Activated T-cell treated with anti-CD3 and anti-CD28 coated beads for 48 hours (primary cell): Measurements from ENCODE around the gene CTNS.
A peak's percentile ranks its signal among the peaks of the same experiment; 100 is the strongest.

Experiments used
- DNase-seq: peaks from one replicate; pipeline ENCODE4 v3.0.0-alpha.2; 2020; ENCODE audit warnings: low read depth

CTNS gene

GRCh38 chr17:3659541-3660111 is 23.1 kb downstream of the CTNS start:
- DNase-seq: no peak

DNA sequence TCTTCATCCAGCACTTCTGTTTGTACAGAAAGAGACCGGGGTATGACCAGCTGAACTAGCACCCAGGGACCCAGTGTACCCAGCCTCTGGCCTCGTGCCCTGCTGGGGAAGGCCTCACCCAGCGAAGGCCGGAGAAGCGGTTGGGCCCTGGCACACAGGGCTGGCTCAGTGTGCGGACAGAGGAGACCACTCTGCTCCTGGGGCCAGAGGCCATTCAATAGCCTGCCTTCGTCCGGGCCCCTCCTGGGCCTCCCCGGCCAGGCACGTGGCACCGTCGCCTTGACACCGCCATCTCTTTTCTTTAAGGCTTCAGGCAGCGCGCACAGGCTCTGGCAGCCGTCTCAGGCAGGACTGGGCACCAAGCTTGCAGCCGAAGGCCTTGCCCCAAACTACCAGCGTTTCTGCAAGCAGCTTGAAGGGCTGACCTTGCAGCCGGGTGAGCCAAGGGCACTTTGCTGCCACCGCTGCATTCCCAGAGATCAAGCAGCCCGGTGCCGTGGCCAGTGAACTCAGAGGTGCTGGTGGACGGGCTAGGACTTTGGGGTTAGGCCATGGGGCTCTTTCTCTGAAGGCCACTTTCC is 23.8 kb downstream of the CTNS start:
- DNase-seq: no peak

GRCh38 chr17:3663102-3664011 is 26.8 kb downstream of the CTNS start:
- DNase-seq: no peak

DNA sequence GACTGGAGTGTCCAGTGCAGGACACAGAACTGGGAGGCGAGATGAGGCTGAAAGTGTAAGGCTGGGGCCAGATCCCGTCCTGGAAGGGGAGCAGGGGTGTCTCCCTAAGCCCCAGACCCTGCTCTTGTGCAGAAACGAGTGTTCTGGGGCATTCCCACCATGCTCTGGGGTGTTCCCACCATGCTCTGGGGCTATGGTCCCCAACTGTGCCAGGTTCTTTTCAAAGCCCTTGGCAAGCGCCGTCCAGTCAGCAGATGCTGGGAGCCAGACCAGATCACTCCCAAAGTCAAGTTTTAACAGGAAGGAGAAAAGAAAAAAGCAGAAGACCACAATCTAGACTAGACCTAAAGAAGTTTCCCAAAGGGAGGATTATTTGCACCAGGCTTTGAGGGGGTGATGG is 29.3 kb downstream of the CTNS start:
- DNase-seq: no peak

GRCh38 chr17:3666516-3666915 is 30.0 kb downstream of the CTNS start:
- no peak for DNase-seq

GRCh38 chr17:3667366-3668278 is 31.1 kb downstream of the CTNS start:
- no peak for DNase-seq

DNA sequence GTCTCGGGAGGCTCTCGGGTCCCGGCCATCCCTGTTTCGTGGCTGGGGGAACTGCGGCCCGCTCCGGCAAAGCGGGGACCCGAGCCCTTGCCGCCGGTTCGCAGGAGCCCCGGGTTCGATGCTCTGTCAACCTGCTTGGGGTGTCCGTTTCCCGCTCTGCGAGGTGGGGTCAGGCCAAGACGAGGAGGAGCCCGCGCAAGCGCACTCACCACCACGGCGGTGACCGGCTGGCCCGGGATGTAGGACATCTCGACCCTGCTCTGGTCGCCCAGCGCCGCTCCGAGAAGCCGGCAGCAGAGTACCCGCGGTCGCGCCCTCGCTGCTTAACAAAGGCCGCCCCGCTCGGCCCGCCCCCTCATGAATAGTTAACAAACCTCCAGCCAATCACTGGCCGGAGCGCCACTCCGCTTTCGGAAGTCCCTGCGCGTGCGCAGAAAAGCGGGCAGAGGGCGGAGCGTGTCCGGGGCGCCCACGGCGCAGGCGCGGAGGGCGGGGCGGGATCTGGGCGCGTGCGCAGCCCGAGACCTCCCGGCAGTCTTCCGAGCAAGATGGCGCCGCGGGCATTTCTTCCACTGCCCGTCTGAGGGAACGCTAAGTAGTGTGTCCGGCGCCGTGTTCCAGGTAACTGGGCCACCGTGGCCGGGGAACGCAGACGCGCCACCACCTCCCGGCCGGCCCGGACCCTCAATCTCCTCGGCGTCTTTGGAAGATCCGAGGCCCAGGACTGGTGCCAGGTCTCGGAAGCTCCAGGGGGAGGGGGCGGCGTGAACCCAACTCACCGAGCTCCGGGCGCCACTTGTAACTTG is 31.9 kb downstream of the CTNS start, which contains the start of the genes EMC6 and TAX1BP3:
TSS of gene EMC6 (plus strand) at position 534 of the 806 bp plus-strand sequence. CDS start 335 bp downstream, outside the sequence.
TSS of gene TAX1BP3 (minus strand) at position 300 of the 806 bp plus-strand sequence. CDS start at position 248, 52 bp downstream.
- peak; percentile 100 for DNase-seq

- DNase-seq: no peak
Measured at GRCh38 chr17:3669085-3669347, 32.5 kb downstream of the CTNS start.

GRCh38 chr17:3669548-3669947 is 33.0 kb downstream of the CTNS start:
- DNase-seq: no peak

DNA sequence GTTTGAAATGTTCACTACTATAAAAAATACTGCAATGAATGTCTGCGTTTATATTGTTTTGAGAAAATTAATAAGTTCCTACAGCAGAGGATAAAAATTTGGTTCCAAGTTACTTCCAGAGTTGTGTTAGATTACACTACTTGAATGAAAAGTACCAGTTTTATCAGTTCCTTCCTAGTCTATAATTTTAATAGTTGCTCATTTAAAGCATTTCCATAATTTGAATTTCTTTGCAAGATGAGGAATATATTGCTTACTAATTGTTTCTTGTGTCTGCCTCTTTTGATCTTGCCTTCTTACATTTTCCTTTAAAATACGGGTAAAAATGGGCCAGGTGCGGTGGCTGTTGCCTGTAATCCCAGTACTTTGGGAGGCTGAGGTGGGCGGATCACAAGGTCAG is 36.0 kb downstream of the CTNS start:
- DNase-seq: no peak

- DNase-seq: no peak
Measured at GRCh38 chr17:3675886-3676285, 39.3 kb downstream of the CTNS start.

DNA sequence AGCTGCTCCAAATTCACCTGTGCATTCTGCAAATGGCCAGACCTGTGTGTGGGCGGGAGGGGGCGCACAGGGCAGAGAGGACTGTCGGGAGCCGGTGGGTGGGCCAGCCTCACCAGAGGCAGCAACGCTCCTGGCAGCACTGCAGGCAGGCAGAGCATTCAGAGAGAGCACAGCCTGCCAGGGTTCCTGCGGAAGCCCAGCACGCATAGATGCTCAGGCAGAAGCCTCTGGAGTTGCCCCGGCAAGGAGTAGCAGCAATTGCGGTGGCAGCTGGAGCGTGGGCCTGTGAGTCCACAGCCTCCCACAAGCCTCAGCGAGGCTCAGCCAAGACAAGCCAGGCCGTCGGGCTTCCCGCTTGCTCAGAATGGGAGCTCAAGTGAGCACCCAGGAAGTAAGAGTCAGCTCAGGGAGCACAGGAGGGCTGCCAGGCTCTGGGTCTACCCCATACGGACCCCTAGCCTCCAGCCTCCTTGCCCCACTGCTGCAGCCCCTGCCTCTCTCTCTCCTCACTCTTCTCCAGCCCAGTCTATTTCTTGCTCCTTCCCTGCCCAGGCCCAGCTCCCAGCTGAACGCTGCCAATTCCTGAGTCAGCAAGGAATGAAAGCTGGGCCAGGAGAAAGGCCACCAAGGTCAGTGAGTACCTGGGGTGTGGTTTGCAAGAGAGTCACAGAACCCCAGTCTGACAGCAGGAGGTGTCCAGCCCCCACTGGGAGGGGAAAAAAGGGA is 41.7 kb downstream of the CTNS start:
- no peak for DNase-seq

DNA sequence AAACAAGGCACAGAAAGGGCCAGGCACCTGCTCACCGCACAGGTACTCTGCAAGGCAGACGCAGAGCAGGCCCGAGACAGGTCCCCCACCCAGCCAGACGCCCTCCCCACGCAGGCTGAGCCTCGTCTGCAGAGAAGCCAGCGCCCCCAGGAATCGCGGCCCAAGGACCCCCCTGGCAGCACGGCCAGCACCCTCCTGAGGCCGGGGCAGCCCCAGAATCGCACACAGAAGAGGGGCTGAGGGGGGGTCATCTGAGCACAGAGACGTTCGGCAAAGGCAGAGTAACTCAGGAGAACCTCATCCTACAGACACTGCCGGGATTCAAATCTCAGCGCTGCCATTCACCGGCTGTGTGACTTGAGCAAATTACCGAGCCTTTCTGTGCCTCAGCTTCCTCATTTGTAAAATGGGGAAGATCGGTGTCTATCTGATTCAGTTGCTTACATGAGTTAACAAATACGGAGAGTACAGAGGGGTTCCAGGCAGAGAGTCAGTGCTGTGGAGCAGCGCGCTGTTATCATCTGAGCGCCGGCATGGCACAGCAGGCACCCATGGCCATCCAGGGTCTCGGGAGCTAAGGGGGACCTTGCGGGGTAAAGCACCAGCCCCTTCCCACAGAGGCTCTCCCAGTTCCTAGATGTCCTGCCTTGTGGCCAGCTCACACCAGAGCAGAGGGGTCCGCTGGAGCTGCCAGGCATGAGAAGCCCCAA is 42.4 kb downstream of the CTNS start:
- no peak for DNase-seq

DNA sequence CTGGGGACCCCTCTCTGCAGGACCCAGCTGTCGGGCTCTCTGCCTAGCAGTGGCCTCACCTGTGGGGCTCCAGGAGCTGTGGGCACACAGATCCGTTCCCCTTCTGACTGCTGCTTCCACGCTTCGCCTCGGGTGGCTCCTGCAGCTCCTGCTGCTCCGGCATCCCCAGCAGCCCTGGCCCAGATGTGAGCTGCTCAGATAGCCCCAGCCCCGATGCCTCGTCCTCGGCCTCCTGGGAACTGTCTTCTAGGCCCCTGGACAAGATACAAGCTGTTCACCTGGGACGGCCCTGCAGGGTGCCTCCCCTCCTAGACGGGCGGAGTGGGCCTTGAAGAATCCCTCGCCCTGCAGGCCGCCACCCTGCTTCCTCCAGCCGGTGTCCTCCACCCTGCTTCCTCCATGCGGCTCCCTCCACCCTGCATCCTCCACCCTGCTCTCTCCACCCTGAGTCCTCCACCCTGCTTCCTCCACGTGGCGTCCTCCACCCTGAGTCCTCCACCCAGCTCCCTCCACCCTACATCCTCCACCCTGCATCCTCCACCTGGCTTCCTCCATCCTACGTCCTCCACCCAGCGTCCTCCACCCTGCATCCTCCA is 43.1 kb downstream of the CTNS start:
- DNase-seq: no peak

GRCh38 chr17:3681057-3681456 is 44.5 kb downstream of the CTNS start:
- DNase-seq: no peak

DNA sequence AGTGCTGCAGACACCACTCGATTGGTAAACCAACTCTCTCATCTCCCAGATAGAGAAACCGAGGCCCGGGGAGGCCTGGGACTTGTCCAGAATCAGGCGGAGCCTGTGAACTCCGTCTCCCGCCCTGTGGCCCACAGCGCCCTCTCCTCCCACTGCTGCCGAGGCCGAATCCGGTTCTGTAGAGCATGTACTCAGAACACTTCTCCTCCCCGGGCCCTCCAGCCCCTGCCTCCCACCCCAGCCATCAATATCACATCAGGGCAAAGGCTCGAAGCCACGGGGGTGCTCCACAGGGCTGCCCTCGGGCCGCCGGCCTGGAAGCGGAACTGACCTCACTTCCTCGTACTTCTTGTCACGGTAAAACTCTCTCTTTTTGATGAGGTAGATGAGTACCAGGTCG is 45.0 kb downstream of the CTNS start:
- no peak for DNase-seq

DNA sequence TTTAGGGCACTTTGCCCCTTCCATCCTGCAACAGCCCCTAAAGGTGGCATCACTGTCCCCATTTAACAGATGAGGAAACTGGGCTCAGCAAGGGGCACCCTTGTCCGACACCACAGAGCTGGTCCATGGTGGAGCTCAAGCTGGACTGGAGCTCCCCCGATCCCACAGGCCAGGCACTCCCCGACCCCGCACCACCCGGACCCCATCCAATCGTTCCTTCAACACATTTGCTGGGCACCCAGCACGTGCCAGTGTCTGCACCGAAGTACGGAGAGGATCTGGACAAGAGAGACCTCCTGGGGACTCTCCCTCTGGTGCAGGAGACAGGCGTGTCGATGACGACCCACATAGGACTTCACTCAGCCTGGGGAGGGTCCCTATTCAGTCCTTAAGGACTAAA is 45.5 kb downstream of the CTNS start:
- DNase-seq: no peak

GRCh38 chr17:3683054-3683511 is 46.5 kb downstream of the CTNS start:
- peak; percentile 40 for DNase-seq

DNA sequence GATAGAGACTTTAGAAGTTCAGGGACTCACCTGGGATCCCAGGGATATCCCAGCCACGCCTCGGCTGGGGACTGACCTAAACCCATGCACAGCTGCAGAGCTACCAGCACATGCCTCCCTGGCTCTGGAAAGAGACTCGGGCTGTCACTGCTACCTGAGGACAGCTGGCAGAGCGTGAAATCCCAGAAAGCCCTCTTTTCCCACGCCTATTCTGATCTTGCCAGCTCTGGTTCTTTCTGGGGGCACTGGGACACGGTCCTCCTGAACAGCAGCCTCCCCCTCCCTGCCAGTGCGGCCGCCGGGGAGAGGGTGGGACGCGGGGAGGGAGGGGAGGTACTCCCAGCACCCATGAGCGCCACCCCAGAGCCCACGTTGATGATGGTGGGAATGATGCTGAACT is 48.6 kb downstream of the CTNS start:
- DNase-seq: no peak
